Activated CD4-positive, CD25-positive, alpha-beta regulatory T cell treated with anti-CD3 and anti-CD28 coated beads, Interleukin-2, amount 50 U/mL, for 24 hours (primary cell): ENCODE results near the gene PRSS1.
"Not testable (repeated sequence)": the region's sequence is repeated elsewhere in the genome, so short reads cannot be mapped to it uniquely, and the experiment has no call there.

Source experiments
- ATAC-seq, 2 donors: fragments of 150-1000 bp; cut with Tn5 transposase; one replicate each; pipeline ENCODE4 v1.10.0; 2021; ENCODE audit warnings: mild to moderate bottlenecking in 1 of 2, moderate library complexity in 1 of 2

Gene PRSS1

DNA sequence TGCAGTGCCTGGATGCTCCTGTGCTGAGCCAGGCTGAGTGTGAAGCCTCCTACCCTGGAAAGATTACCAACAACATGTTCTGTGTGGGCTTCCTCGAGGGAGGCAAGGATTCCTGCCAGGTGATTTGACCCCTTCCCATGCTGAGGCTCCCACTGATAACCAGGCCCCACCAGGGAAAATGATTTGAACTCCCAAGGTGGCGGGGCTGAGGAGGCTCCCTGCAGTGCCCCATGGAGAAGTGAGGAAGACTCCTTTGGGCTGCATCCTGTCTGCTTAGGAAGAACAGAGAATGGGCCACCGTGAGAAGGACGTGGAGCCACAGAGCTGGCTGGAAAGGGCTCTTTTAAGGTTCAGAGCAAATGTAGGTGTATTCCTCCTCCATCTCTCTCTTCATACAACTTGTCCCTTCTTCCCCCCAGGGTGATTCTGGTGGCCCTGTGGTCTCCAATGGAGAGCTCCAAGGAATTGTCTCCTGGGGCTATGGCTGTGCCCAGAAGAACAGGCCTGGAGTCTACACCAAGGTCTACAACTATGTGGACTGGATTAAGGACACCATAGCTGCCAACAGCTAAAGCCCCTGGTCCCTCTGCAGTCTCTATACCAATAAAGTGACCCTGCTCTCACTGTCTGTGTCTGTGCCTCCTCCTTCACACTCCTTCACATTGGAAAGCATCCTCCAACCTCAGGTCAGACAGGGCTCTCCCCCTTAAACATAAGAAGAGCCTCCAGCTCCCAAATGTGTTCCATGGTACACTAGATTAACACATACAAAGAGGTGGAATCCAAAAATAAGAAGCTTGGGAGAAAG lies 24.9 kb downstream of the PRSS1 start:
- ATAC-seq = no peak

DNA sequence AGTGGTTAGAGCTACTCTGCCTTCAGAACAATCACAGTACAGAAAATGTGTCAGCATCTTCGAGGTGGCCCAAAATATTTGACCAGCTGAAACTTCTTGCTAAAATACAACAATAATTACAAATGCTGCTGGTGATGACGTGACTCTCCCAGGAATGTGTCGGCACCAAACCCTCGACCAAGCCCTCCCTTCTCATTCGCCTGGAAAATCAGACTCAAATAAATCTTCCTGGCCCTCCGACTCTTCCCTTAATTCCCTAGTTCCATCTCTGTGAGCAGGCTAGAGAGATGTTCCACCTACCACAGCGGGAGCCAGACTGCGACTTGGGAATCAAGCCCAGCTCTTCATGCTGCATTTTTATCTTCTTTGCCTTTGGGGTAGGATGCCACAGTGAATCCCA lies 25.6 kb downstream of the PRSS1 start:
- ATAC-seq = no peak

DNA sequence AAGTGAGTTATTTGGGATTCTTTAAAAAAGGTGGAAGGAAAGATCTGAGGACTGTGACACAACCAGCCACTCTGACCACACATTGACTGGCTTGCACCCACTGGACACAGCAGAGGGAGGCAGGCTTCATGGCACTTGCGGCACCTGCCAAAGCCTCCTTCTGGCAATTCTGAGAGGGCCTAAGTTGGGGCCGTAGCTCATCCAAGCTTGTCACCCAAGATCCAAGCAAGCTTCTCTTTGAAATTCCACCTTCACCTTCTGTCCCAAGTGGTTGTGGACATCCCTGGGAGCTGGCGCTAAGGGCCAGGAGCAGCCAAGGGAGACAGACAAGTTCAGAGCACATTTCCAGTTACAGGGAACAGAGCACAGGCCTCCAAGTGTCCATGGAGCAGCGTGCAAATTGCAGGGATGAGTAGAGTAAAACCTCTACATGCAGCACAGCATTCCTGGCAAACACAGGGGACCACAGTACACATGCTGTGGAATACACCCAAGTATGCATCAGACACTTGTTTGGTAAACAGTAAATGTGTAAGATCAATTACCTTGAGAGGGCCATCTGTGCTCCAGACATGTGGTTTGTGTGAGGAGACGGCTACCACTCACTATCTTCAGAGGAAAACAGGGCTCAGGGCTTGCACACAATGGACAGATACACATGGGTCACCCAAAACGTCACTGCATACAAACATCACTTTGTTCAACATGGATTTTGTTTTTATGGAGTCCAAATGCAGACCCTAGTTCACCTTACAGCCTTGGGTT lies 26.3 kb downstream of the PRSS1 start:
- not testable (repeated sequence) for ATAC-seq

- ATAC-seq = no peak
Observed at GRCh38 chr7:142776206-142776844, 27.1 kb downstream of the PRSS1 start.

- not testable (repeated sequence) for ATAC-seq
Observed at GRCh38 chr7:142776845-142777225, 27.6 kb downstream of the PRSS1 start.

- no peak for ATAC-seq
Observed at GRCh38 chr7:142777318-142777717, 28.0 kb downstream of the PRSS1 start.

DNA sequence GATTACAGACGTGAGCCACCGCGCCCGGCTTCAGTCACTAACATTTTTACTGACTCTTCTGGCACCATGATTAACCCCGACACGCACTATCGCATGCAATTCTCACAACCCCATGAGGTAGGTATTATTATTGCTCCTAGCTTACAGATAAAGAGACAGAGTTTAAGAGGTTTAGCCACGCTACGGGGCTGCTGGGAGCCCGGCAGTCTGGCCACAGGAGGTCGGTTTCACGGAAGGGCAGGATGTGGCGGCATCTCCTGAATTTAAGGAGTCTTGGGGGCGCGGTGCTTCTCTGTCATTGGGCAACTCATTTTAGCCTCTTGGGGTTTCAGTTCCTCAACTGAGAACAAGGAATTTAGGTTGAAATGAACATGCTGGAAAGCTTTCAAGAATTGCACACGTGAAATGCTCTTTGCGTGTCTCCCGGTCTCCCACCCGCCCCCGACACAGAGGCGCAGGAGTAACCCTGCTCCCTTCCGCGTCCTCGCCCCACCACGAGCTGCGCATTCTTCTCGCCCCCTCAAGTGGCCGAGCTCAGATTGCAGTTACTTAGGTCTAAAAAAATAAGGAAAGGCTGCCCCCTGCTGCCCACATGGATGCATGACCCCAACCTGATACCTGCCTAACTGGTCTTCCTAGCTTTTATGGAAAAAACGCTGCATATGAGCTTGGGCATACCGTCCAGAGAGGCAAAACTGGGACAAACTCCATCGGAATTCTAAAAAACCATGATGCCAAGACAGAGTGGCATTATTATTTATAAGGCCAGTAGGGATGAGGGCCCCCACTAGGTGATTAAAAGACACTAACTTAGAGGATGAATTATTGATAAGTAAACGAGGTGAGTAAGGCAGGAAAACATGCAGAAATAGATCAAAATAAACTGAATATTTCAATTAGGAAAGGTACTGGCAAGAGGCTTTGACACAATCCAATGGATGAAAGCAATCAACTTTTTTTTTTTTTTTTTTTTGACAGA lies 33.9 kb downstream of the PRSS1 start:
- peak; percentile 38 to 48 for ATAC-seq

GRCh38 chr7:142784096-142784495 lies 34.8 kb downstream of the PRSS1 start:
- ATAC-seq = no peak

- ATAC-seq = no peak
Observed at GRCh38 chr7:142784716-142785115, 35.4 kb downstream of the PRSS1 start.

GRCh38 chr7:142785841-142786250 lies 36.6 kb downstream of the PRSS1 start:
- ATAC-seq = peak; percentile 79 to 83

- no peak for ATAC-seq
Observed at GRCh38 chr7:142787034-142787768, 37.9 kb downstream of the PRSS1 start.

GRCh38 chr7:142787783-142788182 lies 38.5 kb downstream of the PRSS1 start:
- no peak for ATAC-seq

GRCh38 chr7:142788303-142789289 lies 39.3 kb downstream of the PRSS1 start:
- peak in 1 of 2 donors; percentile 18 for ATAC-seq

GRCh38 chr7:142789441-142789840 lies 40.2 kb downstream of the PRSS1 start:
- peak; percentile 9 to 14 for ATAC-seq

GRCh38 chr7:142790056-142790455 lies 40.8 kb downstream of the PRSS1 start:
- no peak for ATAC-seq

DNA sequence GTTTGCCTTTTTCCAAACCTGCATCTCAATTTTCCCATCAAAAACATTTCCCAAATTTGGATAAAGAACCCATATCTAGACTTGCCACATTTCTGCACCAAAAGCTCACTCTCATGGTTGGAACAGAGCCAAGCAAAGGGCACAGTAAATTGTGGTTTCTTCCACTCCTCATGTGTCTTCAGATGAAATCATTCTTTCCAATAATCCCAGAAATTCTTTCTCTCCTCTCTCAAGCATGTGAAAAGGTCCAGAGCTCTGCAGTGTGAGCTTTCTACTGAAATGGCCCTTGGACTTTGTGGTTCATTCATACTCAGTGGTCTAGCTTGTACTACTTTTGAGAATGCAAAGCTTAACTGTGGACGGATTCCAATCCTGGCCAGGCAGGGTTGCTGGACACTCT lies 41.3 kb downstream of the PRSS1 start:
- ATAC-seq = no peak

DNA sequence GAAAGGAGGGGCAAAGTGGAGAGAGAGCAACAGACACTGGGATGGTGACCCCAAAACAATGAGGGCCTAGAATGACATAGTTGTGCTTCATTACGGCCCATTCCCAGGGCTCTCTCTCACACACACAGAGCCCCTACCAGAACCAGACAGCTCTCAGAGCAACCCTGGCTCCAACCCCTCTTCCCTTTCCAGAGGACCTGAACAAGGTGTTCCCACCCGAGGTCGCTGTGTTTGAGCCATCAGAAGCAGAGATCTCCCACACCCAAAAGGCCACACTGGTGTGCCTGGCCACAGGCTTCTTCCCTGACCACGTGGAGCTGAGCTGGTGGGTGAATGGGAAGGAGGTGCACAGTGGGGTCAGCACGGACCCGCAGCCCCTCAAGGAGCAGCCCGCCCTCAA lies 42.2 kb downstream of the PRSS1 start:
- no peak for ATAC-seq

GRCh38 chr7:142792129-142792528 lies 42.9 kb downstream of the PRSS1 start:
- ATAC-seq = no peak

GRCh38 chr7:142792593-142792992 lies 43.3 kb downstream of the PRSS1 start:
- ATAC-seq = no peak

DNA sequence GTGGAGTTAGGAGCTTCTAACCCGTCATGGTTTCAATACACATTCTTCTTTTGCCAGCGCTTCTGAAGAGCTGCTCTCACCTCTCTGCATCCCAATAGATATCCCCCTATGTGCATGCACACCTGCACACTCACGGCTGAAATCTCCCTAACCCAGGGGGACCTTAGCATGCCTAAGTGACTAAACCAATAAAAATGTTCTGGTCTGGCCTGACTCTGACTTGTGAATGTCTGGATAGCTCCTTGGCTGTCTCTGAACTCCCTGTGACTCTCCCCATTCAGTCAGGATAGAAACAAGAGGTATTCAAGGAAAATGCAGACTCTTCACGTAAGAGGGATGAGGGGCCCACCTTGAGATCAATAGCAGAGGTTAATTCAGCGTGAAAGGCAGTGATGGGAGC lies 43.9 kb downstream of the PRSS1 start:
- ATAC-seq = no peak
